A673 (cell line): ENCODE measurements around the gene ANXA4. TPM values are rescaled to one million over a fixed set of nuclear protein-coding genes. Genes with fewer than 3 reads are reported as not detected.

Experiments used
- BruUV-seq: library from RNA; stranded (reverse); fragments of 400-500 nt; replicated peaks from 2 replicates; lab custom pipeline; 2021; lab: Mats Ljungman, UMichigan
- CTCF ChIA-PET: fragments of 300-600 bp; sonication (Branson Sonifier 250); formaldehyde crosslinking; loops from one replicate; lab custom pipeline; 2022; ENCODE audit warnings: antibody characterized with exemption; lab: Charles Lee
- POLR2A ChIA-PET: fragments of 300-600 bp; sonication (Branson Sonifier 250); formaldehyde crosslinking; loops from one replicate; lab custom pipeline; 2022; ENCODE audit warnings: antibody characterized with exemption; ENCODE audit not compliant: low non-redundant PET; lab: Charles Lee
- DNase-seq: peaks from one replicate; pipeline ENCODE4 v3.0.0-alpha.2; 2015; ENCODE audit warnings: low spot score
- H3K27ac ChIP-seq: fragments of 200-600 bp; sonication (generic); 2 replicates; pipeline ENCODE4 v1.5.1; 2016; ENCODE audit warnings: mixed run types, low read depth, mild to moderate bottlenecking, mixed read lengths, antibody characterized with exemption, low read length; ENCODE audit not compliant: poor library complexity, severe bottlenecking
- H3K27me3 ChIP-seq: fragments of 200-600 bp; sonication (generic); replicated peaks from 2 replicates; pipeline ENCODE4 v1.6.1; 2017; ENCODE audit warnings: mixed run types, low read depth, mild to moderate bottlenecking, mixed read lengths, antibody characterized with exemption, low read length; ENCODE audit not compliant: insufficient read depth, poor library complexity
- H3K36me3 ChIP-seq: fragments of 200-600 bp; sonication (generic); 2 replicates; pipeline ENCODE4 v1.6.1; 2016; ENCODE audit warnings: mixed run types, mild to moderate bottlenecking, mixed read lengths, antibody characterized with exemption, low read length; ENCODE audit not compliant: insufficient read depth, poor library complexity, severe bottlenecking
- H3K4me1 ChIP-seq: fragments of 200-600 bp; sonication (generic); 2 replicates; pipeline ENCODE4 v1.6.1; 2017; ENCODE audit warnings: mixed run types, mild to moderate bottlenecking, mixed read lengths, antibody characterized with exemption, low read length; ENCODE audit not compliant: insufficient read depth, poor library complexity, severe bottlenecking
- H3K4me3 ChIP-seq: fragments of 200-600 bp; sonication (generic); 2 replicates; pipeline ENCODE4 v1.5.1; 2016; ENCODE audit warnings: low read depth, mixed run types, mild to moderate bottlenecking, mixed read lengths, low read length; ENCODE audit not compliant: poor library complexity, severe bottlenecking
- H3K9me3 ChIP-seq: fragments of 200-600 bp; sonication (generic); 2 replicates; pipeline ENCODE4 v1.6.1; 2016; ENCODE audit warnings: mixed run types, low read depth, mild to moderate bottlenecking, mixed read lengths, antibody characterized with exemption, low read length; ENCODE audit not compliant: poor library complexity, severe bottlenecking
- CTCF ChIP-seq: fragments of 300-800, 200-600 bp; sonication (generic); conservative IDR thresholded peaks from 2 replicates; pipeline ENCODE4 v1.5.1; 2017; ENCODE audit warnings: low read depth, mild to moderate bottlenecking, antibody characterized with exemption, low read length, moderate library complexity, mixed read lengths
- EZH2 ChIP-seq: fragments of 200-600 bp; sonication (generic); IDR thresholded peaks from 2 replicates; pipeline ENCODE4 v1.6.1; 2017; ENCODE audit warnings: borderline replicate concordance, low read depth, mild to moderate bottlenecking, mixed read lengths, antibody characterized with exemption, low read length; ENCODE audit not compliant: poor library complexity, severe bottlenecking
- intact Hi-C: fragments of 100-400 bp; cut with micrococcal nuclease; formaldehyde crosslinking; loops from one replicate; pipeline ENCODE4 v1.10.0; 2022; ENCODE audit not compliant: unreplicated experiment
- total RNA-seq: library from RNA; stranded (reverse); gene quantifications from 2 replicates; pipeline ENCODE4 v1.2.3, GENCODE V29; 2021

ANXA4 gene
- total RNA-seq, 1 experiment from 2014 or later = 5.1 TPM

- Histone ChIP-seq H3K36me3 (no peaks in the 10 kb centered on the region), H3K4me1 (no peaks in the 10 kb centered on the region), H3K9me3 (no peaks in the 10 kb centered on the region), H3K27me3 (no peaks in the 10 kb centered on the region), H3K4me3 (no peak overlapping the region), H3K27ac (no peak overlapping the region)
- POLR2A ChIA-PET = interaction anchor here (0.6 kb wide), 1 partner anchor 50 kb away, joined by 4 read pairs; no protein-coding TSS in a partner anchor
- BruUV-seq = no TSS peak
- CTCF ChIA-PET = no interaction called here
- TF ChIP-seq CTCF (no peak), EZH2 (no peak)
- DNase-seq = no peak
- intact Hi-C loops = no loop called here
These were observed 8.3 kb downstream of the ANXA4 start for GRCh38 chr2:69750246-69750645.

GRCh38 chr2:69753659-69754363, 11.9 kb downstream of the ANXA4 start:
- Histone ChIP-seq H3K4me3 (no peak overlapping the region), H3K27ac (no peak overlapping the region), H3K9me3 (no peaks in the 10 kb centered on the region), H3K36me3 (no peaks in the 10 kb centered on the region), H3K27me3 (no peaks in the 10 kb centered on the region), H3K4me1 (no peaks in the 10 kb centered on the region)
- intact Hi-C loops = no loop called here
- CTCF ChIA-PET = no interaction called here
- TF ChIP-seq CTCF (no peak), EZH2 (no peak)
- POLR2A ChIA-PET = no interaction called here
- BruUV-seq = no TSS peak
- no peak for DNase-seq

- BruUV-seq = no TSS peak
- H3K4me3 ChIP-seq = no peak overlapping the region
- no peaks in the 10 kb centered on the region for H3K27me3 ChIP-seq
- no peaks in the 10 kb centered on the region for H3K9me3 ChIP-seq
- no peak overlapping the region for H3K27ac ChIP-seq
- no peaks in the 10 kb centered on the region for H3K36me3 ChIP-seq
- intact Hi-C loops = no loop called here
- DNase-seq = no peak
- CTCF ChIA-PET = no interaction called here
- TF ChIP-seq CTCF (no peak), EZH2 (no peak)
- POLR2A ChIA-PET = no interaction called here
- H3K4me1 ChIP-seq = no peaks in the 10 kb centered on the region
These were observed 12.7 kb downstream of the ANXA4 start for GRCh38 chr2:69754633-69755032.
